HCT116 (cell line): ENCODE measurements around the gene LAMC3.

ENCODE experiments used
- CEBPB ChIP-seq: IDR thresholded peaks from 2 replicates; pipeline ENCODE4 v1.6.1; 2012; ENCODE audit warnings: low read depth
- CTCF ChIP-seq, 3 experiments: fragments of 200-600 bp in 1 of 3; sonication (generic) in 1 of 3; IDR thresholded peaks in 2 of 3; conservative IDR thresholded peaks in 1 of 3; 2 replicates each; pipeline ENCODE4 v1.5.1; 2012 to 2017; ENCODE audit warnings: low read depth in 2 of 3, low read length in 2 of 3, antibody characterized with exemption in 1 of 3, borderline replicate concordance in 1 of 3, control low read depth in 1 of 3, mild to moderate bottlenecking in 1 of 3, mixed read lengths in 1 of 3, mixed run types in 1 of 3, moderate library complexity in 1 of 3; ENCODE audit not compliant: insufficient read depth in 1 of 3
- EZH2phosphoT487 ChIP-seq: fragments of 200-600 bp; IDR thresholded peaks from 2 replicates; pipeline ENCODE4 v1.6.1; 2018; ENCODE audit warnings: antibody characterized with exemption, borderline replicate concordance
- POLR2AphosphoS5 ChIP-seq: IDR thresholded peaks from 2 replicates; pipeline ENCODE4 v1.6.1; 2011; ENCODE audit warnings: mild to moderate bottlenecking, low read depth, low read length, moderate library complexity
- REST ChIP-seq: IDR thresholded peaks from 2 replicates; pipeline ENCODE4 v1.6.1; 2012; ENCODE audit warnings: low read depth
- TF ChIP-seq, protein P1 (sequence below): IDR thresholded peaks from 2 replicates; pipeline ENCODE4 v1.6.1; 2012

DNA sequence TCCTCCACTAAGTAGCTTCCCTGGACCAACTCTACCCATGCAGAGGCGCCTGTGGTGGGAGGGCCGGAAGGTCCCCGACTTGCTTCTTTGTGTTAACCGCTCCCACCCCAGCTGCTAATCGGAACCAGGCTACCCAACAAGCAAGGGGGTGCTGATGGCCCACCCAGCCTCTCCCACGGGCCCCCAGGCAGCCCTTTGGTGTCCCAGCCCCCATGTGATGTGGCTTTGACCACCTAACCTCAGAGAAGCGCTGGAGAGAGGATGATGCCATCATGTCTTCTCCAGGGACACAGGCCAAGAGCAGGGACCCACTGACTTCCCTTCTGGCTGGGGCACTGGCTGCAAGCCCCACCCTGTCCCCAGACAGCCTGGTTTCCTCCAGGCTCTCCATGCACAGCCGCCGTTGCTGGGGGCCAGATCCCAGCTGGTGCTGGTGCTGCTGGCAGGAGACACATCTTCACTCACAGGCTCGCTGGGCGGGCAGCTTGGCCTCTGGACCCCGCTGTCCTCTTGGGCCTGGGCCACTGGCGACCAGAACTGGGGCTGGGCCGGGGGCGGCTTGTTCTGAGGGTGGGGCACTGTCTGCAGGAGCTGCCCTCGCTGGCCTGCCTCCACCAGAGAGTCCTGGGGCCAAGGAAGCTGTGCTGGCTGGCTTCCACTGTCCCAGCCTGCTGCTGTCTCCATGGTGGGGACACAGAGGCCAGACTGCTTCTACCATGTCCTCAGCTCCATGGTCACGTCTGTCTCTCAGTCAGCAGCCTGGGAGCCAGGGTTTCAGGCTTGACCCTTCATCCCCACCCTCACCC is 27.8 kb downstream of the LAMC3 start:
- TF ChIP-seq EZH2phosphoT487 (no peak), CTCF (IDR thresholded peaks at IDR 0.05 in 2 of 3, conservative IDR thresholded peaks at IDR 0.05 in 1 of 3; ENCODE audit: borderline replicate concordance in 1 of 3, insufficient read depth in 1 of 3, low read depth in 2 of 3, low read length in 2 of 3) (no peak), POLR2AphosphoS5 (no peak), CEBPB (no peak), REST (no peak)
- TF ChIP-seq, protein P1, sequence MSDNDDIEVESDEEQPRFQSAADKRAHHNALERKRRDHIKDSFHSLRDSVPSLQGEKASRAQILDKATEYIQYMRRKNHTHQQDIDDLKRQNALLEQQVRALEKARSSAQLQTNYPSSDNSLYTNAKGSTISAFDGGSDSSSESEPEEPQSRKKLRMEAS: no peak
